C4-2B (cell line): Measurements from ENCODE around the gene CAMKK2.

Experiments
- H3K27ac ChIP-seq: fragments of 450-650 bp; 2 replicates; pipeline ENCODE4 v1.5.1; 2017
- ZFX ChIP-seq: fragments of 450-650 bp; IDR thresholded peaks from 2 replicates; pipeline ENCODE4 v1.6.1; 2017
- TF ChIP-seq, protein P1 (sequence below): fragments of 450-650 bp; conservative IDR thresholded peaks from 2 replicates; pipeline ENCODE4 v1.5.1; 2017; ENCODE audit warnings: mild to moderate bottlenecking

Gene CAMKK2

DNA sequence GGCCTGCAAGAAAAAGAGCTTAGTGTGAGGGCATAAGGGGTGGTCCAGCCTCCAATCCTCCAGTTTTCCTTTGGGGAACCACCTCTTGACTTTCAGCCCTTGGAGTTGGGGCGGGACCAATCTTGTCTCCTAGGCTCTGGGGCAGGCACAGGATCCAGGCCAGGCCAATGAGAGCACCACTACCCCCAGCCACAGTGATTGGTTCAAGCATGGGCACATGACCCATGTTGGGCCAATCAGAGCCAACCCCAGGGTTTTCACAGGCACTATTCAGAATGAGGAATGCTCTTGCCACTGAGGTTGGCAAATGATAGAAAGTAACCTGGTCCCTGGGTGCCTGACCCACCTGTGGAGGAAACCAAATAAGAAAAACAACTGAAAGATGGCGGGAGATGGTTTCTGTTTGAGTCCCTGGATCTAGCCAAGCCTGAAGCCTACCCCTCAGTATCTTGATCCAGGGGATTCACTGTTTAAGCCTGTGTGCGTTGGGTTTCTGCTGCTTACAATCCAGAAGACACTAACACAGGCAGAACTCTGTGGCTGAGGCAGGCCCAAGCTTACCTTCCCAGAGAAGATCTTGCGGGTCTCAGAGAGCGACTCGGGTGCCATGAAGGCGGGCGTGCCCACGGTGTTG is 43.7 kb downstream of the CAMKK2 start:
- TF ChIP-seq, protein P1, sequence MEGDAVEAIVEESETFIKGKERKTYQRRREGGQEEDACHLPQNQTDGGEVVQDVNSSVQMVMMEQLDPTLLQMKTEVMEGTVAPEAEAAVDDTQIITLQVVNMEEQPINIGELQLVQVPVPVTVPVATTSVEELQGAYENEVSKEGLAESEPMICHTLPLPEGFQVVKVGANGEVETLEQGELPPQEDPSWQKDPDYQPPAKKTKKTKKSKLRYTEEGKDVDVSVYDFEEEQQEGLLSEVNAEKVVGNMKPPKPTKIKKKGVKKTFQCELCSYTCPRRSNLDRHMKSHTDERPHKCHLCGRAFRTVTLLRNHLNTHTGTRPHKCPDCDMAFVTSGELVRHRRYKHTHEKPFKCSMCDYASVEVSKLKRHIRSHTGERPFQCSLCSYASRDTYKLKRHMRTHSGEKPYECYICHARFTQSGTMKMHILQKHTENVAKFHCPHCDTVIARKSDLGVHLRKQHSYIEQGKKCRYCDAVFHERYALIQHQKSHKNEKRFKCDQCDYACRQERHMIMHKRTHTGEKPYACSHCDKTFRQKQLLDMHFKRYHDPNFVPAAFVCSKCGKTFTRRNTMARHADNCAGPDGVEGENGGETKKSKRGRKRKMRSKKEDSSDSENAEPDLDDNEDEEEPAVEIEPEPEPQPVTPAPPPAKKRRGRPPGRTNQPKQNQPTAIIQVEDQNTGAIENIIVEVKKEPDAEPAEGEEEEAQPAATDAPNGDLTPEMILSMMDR = no peak
- TF ChIP-seq ZFX = no peak
- H3K27ac ChIP-seq = no peak overlapping the region

DNA sequence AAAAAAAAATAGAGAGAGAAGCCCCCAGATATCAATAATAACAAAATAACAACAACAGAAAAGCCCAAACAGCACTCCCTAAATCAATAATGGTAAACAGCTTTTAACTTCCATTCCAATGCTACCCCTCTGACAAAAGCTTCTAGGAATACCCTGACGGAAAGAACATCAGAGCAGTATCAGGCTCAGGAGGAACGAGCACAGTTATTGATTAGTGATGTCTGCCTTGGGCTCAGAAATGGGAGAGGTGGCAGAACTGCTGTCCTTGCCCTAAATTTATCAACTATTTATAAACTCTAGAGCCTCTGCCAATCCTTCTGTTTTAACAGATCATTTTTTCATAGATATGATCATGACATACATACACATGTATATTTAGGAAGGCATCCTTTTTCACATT is 44.7 kb downstream of the CAMKK2 start:
- no peak overlapping the region for H3K27ac ChIP-seq

DNA sequence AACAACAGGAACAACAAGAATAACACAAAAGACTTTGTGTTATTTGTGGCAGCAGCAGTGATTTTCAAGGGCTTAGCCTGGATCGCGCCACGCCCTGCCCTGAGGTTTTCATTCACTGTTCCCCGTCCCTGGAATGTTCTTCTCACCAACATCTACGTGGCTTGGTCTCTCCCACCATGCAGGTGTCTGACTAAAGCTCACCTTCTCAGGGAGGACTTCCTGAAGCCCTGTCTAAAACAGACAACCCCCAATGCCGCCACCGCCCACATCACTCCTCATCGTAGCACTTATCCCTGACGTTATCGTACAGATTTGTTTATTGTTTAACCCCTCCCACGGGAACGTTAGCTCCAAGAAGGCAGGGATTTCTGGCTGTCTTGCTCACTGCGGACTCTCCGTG is 46.1 kb downstream of the CAMKK2 start:
- no peak overlapping the region for H3K27ac ChIP-seq
- TF ChIP-seq, protein P1 = no peak
- TF ChIP-seq ZFX = no peak

More for the DNA sequence above, 44.7 kb downstream of the CAMKK2 start:
- TF ChIP-seq, protein P1 = no peak
- no peak for TF ChIP-seq ZFX

DNA sequence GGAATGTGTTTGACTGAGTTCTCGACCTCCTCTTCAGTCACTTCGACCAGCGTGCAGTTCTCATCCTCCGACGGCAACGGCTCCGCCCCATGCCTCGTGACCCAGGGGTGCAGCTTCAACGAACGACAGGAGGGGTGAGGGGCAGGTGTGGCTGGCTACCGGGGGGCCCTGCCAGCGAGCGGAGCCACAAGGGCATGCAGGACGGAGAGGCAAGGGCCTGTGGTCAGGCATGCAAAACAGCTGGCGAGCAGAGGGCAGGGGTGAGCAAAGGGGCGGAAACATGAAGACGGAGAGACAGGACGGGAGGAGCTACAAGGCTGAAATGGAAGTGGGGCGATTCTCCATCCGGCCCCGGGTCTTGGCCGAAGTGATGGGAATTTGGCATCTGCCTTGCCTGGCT is 47.9 kb downstream of the CAMKK2 start:
- TF ChIP-seq, protein P1 = no peak
- no peak for TF ChIP-seq ZFX

DNA sequence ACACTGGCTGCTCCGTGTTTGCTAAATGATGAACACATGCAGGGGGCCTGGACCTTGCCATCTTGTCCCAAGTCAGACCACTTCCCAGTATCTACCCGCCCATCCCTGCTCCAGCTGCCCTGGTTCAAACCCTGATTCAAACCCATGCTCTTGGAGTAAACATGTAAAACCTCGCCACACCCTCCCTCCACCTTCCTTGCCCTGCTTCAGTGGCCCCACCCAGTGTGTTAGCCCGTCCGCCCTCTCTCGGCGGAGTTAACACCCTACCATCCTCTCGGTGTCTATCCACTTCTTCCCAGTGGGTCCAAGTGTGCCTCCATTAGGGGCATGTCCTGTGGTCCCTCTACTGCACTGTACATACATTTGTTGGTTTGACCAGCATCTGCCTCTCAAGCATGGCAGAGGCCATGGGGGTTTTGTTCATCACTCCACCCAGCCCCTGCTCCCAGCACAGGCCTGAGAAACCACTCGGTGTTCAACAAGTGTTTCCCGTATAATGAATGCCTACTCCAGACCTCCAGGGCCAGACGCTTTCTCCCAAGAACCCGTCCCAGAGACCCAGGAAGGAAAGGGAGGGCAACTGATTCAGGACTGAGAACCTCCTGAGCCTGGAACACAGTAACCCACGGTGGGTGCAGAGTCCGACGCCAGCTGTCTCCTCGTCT is 49.5 kb downstream of the CAMKK2 start:
- H3K27ac ChIP-seq = no peak overlapping the region
- TF ChIP-seq ZFX = no peak
- TF ChIP-seq, protein P1 = no peak

More for the DNA sequence above, 47.9 kb downstream of the CAMKK2 start:
- no peak overlapping the region for H3K27ac ChIP-seq

DNA sequence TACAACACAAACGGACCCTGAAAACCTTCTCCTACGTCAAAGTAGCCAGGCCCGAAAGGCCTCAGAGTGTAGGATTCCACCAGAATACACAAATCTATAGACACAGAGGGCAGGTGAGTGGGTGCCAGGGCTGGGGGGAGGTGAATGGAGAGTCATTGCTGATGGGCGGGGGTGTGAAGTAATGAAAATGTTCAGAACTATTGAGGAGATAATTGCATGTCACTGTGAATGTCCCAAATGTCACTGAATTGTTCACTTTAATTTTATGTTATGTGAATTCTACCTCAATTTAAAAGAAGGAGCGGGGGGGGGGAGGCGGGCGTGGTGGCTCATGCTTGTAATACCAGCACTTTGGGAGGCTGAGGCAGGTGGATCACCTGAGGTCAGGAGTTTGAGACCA is 50.6 kb downstream of the CAMKK2 start:
- H3K27ac ChIP-seq = no peak overlapping the region
- no peak for TF ChIP-seq ZFX
- TF ChIP-seq, protein P1 = no peak

DNA sequence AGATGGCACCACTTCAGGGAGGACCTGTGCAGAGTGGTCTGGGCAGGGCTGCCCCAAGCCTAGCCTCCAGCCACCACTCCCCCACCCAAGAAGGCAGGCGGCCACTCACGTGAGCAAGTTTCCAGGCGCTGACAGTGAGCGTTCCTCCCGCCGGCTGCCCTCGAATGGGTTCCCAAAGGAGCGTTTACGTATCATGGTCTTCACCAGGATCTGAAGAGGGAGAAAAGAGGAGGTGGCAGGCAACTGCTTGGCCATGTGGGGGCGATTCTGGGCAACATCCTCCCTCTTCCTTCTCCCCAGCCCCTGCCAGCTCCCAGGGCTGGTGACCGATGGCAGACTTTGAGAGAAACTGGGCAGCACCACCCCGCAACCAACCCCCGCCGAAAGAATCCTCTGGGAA is 51.5 kb downstream of the CAMKK2 start:
- no peak overlapping the region for H3K27ac ChIP-seq
- no peak for TF ChIP-seq ZFX
- TF ChIP-seq, protein P1 = no peak
